ENCODE measurements around the gene MB.

Gene MB

GRCh38 chr22:35618427-35619223 lies 1.5 kb upstream of the MB start:
- no peak overlapping the region for H3K27ac ChIP-seq (replicated peaks)
- no peak overlapping the region for H3K4me3 ChIP-seq (replicated peaks; ENCODE audit: insufficient read depth, low read length)
- H3K27me3 ChIP-seq (ENCODE audit: insufficient read depth, poor library complexity, severe bottlenecking): no peaks in the 10 kb centered on the region
- DNase-seq (ENCODE audit: low read depth in 1 of 2, low spot score in 1 of 2): no peak
- TF ChIP-seq POLR2AphosphoS5 (IDR thresholded peaks at IDR 0.05; ENCODE audit: low read depth) (no peak), SPI1 (IDR thresholded peaks at IDR 0.05; ENCODE audit: borderline replicate concordance, low read depth) (no peak)

- no peak overlapping the region for H3K4me3 ChIP-seq (replicated peaks; ENCODE audit: insufficient read depth, low read length)
- H3K27ac ChIP-seq (replicated peaks): no peak overlapping the region
- TF ChIP-seq CTCF (IDR thresholded peaks at IDR 0.05; ENCODE audit: insufficient read depth, low read length) (no peak), GABPA (IDR thresholded peaks at IDR 0.05; ENCODE audit: low read depth) (no peak), POLR2AphosphoS5 (IDR thresholded peaks at IDR 0.05; ENCODE audit: low read depth) (no peak), SPI1 (IDR thresholded peaks at IDR 0.05; ENCODE audit: borderline replicate concordance, low read depth) (no peak), REST (IDR thresholded peaks at IDR 0.05; ENCODE audit: insufficient replicate concordance, low read depth) (no peak)
- no peak for DNase-seq (ENCODE audit: low read depth in 1 of 2, low spot score in 1 of 2)
- H3K27me3 ChIP-seq (ENCODE audit: insufficient read depth, poor library complexity, severe bottlenecking): no peaks in the 10 kb centered on the region
Observed at GRCh38 chr22:35616043-35616442, 1.1 kb downstream of the MB start.

GRCh38 chr22:35615156-35615555 lies 2.0 kb downstream of the MB start:
- no peaks in the 10 kb centered on the region for H3K27me3 ChIP-seq (ENCODE audit: insufficient read depth, poor library complexity, severe bottlenecking)
- no peak for DNase-seq (ENCODE audit: low read depth in 1 of 2, low spot score in 1 of 2)
- H3K4me3 ChIP-seq (replicated peaks; ENCODE audit: insufficient read depth, low read length): no peak overlapping the region
- TF ChIP-seq REST (IDR thresholded peaks at IDR 0.05; ENCODE audit: insufficient replicate concordance, low read depth): no peak
- TF ChIP-seq GABPA (IDR thresholded peaks at IDR 0.05; ENCODE audit: low read depth): no peak
- no peak for TF ChIP-seq SPI1 (IDR thresholded peaks at IDR 0.05; ENCODE audit: borderline replicate concordance, low read depth)
- no peak for TF ChIP-seq CTCF (IDR thresholded peaks at IDR 0.05; ENCODE audit: insufficient read depth, low read length)
- TF ChIP-seq POLR2AphosphoS5 (IDR thresholded peaks at IDR 0.05; ENCODE audit: low read depth): no peak
- no peak overlapping the region for H3K27ac ChIP-seq (replicated peaks)

GRCh38 chr22:35614404-35614803 lies 2.7 kb downstream of the MB start:
- no peak overlapping the region for H3K27ac ChIP-seq (replicated peaks)
- no peak for DNase-seq (ENCODE audit: low read depth in 1 of 2, low spot score in 1 of 2)
- H3K4me3 ChIP-seq (replicated peaks; ENCODE audit: insufficient read depth, low read length): no peak overlapping the region
- H3K27me3 ChIP-seq (ENCODE audit: insufficient read depth, poor library complexity, severe bottlenecking): no peaks in the 10 kb centered on the region
- TF ChIP-seq REST (IDR thresholded peaks at IDR 0.05; ENCODE audit: insufficient replicate concordance, low read depth) (no peak), GABPA (IDR thresholded peaks at IDR 0.05; ENCODE audit: low read depth) (no peak), CTCF (IDR thresholded peaks at IDR 0.05; ENCODE audit: insufficient read depth, low read length) (no peak), SPI1 (IDR thresholded peaks at IDR 0.05; ENCODE audit: borderline replicate concordance, low read depth) (no peak), POLR2AphosphoS5 (IDR thresholded peaks at IDR 0.05; ENCODE audit: low read depth) (no peak)
